OCI-LY1 (cell line): ENCODE measurements around the gene NKTR.

Experiments used
- H2AFZ ChIP-seq: fragments of 200-600 bp; sonication (generic), shearing (Covaris generic); 2 replicates; pipeline ENCODE4 v1.6.0; 2014; ENCODE audit warnings: antibody characterized with exemption, mild to moderate bottlenecking, low read length
- H3F3A ChIP-seq: fragments of 200-600 bp; sonication (generic), shearing (Covaris generic); 2 replicates; pipeline ENCODE4 v1.6.0; 2014; ENCODE audit warnings: mild to moderate bottlenecking, antibody characterized with exemption, low read length, moderate library complexity; ENCODE audit not compliant: insufficient read depth
- H3K27ac ChIP-seq: fragments of 200-600 bp; sonication (generic); 2 replicates; pipeline ENCODE4 v1.5.1; 2014; ENCODE audit warnings: low read length, mixed run types, mild to moderate bottlenecking, low read depth; ENCODE audit not compliant: poor library complexity, severe bottlenecking
- H3K27me3 ChIP-seq: fragments of 200-600 bp; sonication (generic); 2 replicates; pipeline ENCODE4 v1.6.0; 2014; ENCODE audit warnings: antibody characterized with exemption, mild to moderate bottlenecking, low read length, moderate library complexity; ENCODE audit not compliant: insufficient read depth
- H3K36me3 ChIP-seq: fragments of 200-600 bp; sonication (generic); 2 replicates; pipeline ENCODE4 v1.6.1; 2014; ENCODE audit warnings: mild to moderate bottlenecking, antibody characterized with exemption, low read length, moderate library complexity, mixed read lengths; ENCODE audit not compliant: insufficient read depth
- H3K4me1 ChIP-seq: fragments of 200-600 bp; sonication (generic); 2 replicates; pipeline ENCODE4 v1.5.1; 2014; ENCODE audit warnings: mild to moderate bottlenecking, low read length, moderate library complexity; ENCODE audit not compliant: insufficient read depth, severe bottlenecking
- H3K4me2 ChIP-seq: fragments of 200-600 bp; sonication (generic), shearing (Covaris generic); 2 replicates; pipeline ENCODE4 v1.6.1; 2014; ENCODE audit warnings: low read length
- H3K4me3 ChIP-seq: fragments of 200-600 bp; sonication (generic); 2 replicates; pipeline ENCODE4 v1.5.1; 2014; ENCODE audit warnings: low read length, low read depth, mild to moderate bottlenecking, mixed read lengths; ENCODE audit not compliant: poor library complexity, severe bottlenecking
- H3K79me2 ChIP-seq: fragments of 200-600 bp; shearing (Covaris generic); 2 replicates; pipeline ENCODE4 v1.6.1; 2016; ENCODE audit warnings: mixed run types, low read length, mixed read lengths; ENCODE audit not compliant: insufficient read depth
- H3K9ac ChIP-seq: fragments of 200-600 bp; sonication (generic), shearing (Covaris generic); 2 replicates; pipeline ENCODE4 v1.6.1; 2014; ENCODE audit warnings: mild to moderate bottlenecking, low read length, mixed read lengths
- H3K9me2 ChIP-seq: fragments of 200-600 bp; sonication (generic), shearing (Covaris generic); 2 replicates; pipeline ENCODE4 v1.6.1; 2014; ENCODE audit warnings: low read depth, mild to moderate bottlenecking, low read length, mixed read lengths
- H3K9me3 ChIP-seq: fragments of 200-600 bp; shearing (Covaris generic); 2 replicates; pipeline ENCODE4 v1.6.1; 2014; ENCODE audit warnings: low read length, mixed read lengths
- H4K20me1 ChIP-seq: fragments of 200-600 bp; sonication (generic), shearing (Covaris generic); 2 replicates; pipeline ENCODE4 v1.6.0; 2016; ENCODE audit warnings: mild to moderate bottlenecking, low read length; ENCODE audit not compliant: insufficient read depth
- CTCF ChIP-seq: fragments of 200-600 bp; sonication (generic), shearing (Covaris generic); IDR thresholded peaks from 2 replicates; pipeline ENCODE4 v1.5.1; 2017; ENCODE audit warnings: mild to moderate bottlenecking, antibody characterized with exemption, low read length, moderate library complexity, mixed read lengths
- EZH2 ChIP-seq: fragments of 200-600 bp; sonication (generic), shearing (Covaris generic); IDR thresholded peaks from 2 replicates; pipeline ENCODE4 v1.8.0; 2017; ENCODE audit warnings: borderline replicate concordance, mixed run types, mild to moderate bottlenecking, antibody characterized with exemption, low read length, moderate library complexity, mixed read lengths

NKTR gene

GRCh38 chr3:42581400-42581708 lies 19.1 kb upstream of the NKTR start:
- TF ChIP-seq CTCF, result no peak
- Histone ChIP-seq H3K36me3 (peaks cover 15% of the 10 kb centered on the region), H3K9me2 (no peaks in the 10 kb centered on the region), H4K20me1 (no peaks in the 10 kb centered on the region), H3K9me3 (peaks cover 5% of the 10 kb centered on the region; the same call in 1 of the 2 replicates), H3F3A (0 out of 2 replicates have a peak, but pooled peaks cover 3% of the 10 kb centered on the region), H2AFZ (no peak overlapping the region), H3K9ac (peak overlapping the region; percentile 93), H3K27me3 (no peaks in the 10 kb centered on the region), H3K4me2 (peak overlapping the region; percentile 84), H3K27ac (peak overlapping the region; percentile 81), H3K4me3 (peak overlapping the region; percentile 92), H3K4me1 (peaks cover 32% of the 10 kb centered on the region), H3K79me2 (peaks cover 12% of the 10 kb centered on the region; the same call in 1 of the 2 replicates)

DNA sequence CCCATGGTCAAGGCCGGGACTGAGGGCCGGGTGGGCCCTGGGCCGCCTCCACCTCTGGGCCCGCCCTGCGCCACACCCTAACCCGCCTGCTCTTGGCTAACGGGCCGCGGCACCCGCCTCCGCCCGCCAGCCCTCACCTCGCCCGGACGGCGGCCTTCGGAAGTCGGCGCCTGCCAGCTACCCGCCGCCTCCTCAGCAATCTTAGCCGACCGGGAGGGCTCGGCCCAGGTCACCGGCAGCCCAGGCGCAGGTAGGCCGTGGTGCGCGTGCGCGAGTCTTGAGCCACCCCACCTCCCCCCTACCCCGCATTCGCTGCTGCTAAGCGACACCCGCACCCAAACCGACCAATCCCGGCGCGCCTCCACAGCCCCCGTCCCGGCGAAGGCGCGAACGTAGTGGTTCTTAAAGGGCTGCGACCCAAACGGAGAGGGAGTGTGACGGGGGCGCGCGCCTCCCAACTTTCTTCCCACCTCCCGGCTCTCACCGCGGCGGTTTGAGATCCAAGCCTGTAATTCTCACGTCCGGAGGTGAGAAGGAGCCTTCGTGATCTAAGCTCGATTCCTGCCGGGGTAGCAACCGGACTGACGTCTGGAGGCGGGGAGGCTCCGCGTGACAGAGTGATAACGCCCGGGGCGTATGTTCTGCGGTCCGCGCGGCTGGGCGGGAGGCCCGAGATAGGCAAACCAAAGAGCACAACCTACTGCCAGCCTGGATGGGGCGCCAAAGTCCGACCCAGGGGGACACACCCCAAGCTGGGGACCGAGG lies 18.6 kb upstream of the NKTR start, which contains the start of gene SEC22C:
Gene SEC22C, minus strand, starts transcription at position 259 of the 765 bp plus-strand sequence. CDS start 12,921 bp downstream, outside the sequence.
- Histone ChIP-seq H3K27me3 (no peaks in the 10 kb centered on the region), H3K9ac (peak within 1 kb of the TSS; percentile 93), H3K36me3 (peaks cover 15% of the 10 kb centered on the region), H3K4me3 (peak within 1 kb of the TSS; percentile 92), H4K20me1 (no peaks in the 10 kb centered on the region), H3K79me2 (peaks cover 12% of the 10 kb centered on the region; the same call in 1 of the 2 replicates), H2AFZ (no peak within 1 kb of the TSS), H3K4me2 (peak within 1 kb of the TSS; percentile 84), H3K9me2 (no peaks in the 10 kb centered on the region), H3K9me3 (0 out of 2 replicates have a peak, but pooled peaks cover 2% of the 10 kb centered on the region), H3K4me1 (peaks cover 32% of the 10 kb centered on the region), H3K27ac (peak within 1 kb of the TSS; percentile 81), H3F3A (0 out of 2 replicates have a peak, but pooled peaks cover 3% of the 10 kb centered on the region)
- peak; percentile 63 for TF ChIP-seq CTCF
- no peak for TF ChIP-seq EZH2

DNA sequence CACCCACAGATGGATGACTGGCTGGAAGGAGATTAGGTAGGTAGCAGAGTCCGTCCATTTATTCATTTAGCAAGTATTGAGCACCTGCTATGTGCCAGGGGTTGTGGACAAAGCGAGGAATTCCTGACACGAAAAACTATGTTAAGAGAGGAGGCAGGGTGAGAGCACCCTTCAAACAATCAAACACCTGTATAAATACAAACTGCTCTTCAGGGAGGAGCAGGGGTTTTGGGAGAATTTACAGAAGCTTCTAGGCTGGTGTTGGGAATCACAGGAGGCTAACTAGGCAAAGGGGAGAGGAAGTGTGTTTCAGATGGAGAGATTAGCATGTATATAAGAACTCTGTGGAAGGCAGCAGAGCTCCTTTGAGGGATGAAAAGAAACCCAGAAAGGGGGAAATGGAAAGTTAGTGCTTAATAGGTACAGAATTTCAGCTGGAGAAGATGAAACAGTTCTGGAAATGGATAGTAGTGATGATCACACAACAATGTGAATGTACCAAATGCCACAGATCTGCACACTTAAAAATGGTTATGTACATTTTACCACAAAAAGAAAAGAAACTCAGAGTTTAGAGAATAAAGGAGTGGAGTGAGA lies 17.9 kb upstream of the NKTR start:
- Histone ChIP-seq H3K4me2 (peak overlapping the region; percentile 84), H4K20me1 (no peaks in the 10 kb centered on the region), H3K9ac (peak overlapping the region; percentile 93), H3K36me3 (peaks cover 9% of the 10 kb centered on the region), H3K4me1 (peaks cover 32% of the 10 kb centered on the region), H2AFZ (no peak overlapping the region), H3K79me2 (peaks cover 7% of the 10 kb centered on the region; the same call in 1 of the 2 replicates), H3K4me3 (peak overlapping the region; percentile 92), H3K9me3 (no peaks in the 10 kb centered on the region), H3K9me2 (no peaks in the 10 kb centered on the region), H3K27me3 (no peaks in the 10 kb centered on the region), H3K27ac (peak overlapping the region; percentile 81), H3F3A (0 out of 2 replicates have a peak, but pooled peaks cover 3% of the 10 kb centered on the region)
- TF ChIP-seq EZH2, result no peak
- no peak for TF ChIP-seq CTCF
